HG03469 (cell line): ENCODE data around the gene GAPT.
A peak's percentile ranks its signal among the peaks of the same experiment; 100 is the strongest.

Source experiments
- ATAC-seq: cut with Tn5 transposase; IDR thresholded peaks from one replicate; pipeline ENCODE4 v1.9.1; 2021; ENCODE audit warnings: mild to moderate bottlenecking, moderate library complexity, moderate number of reproducible peaks; ENCODE audit not compliant: unreplicated experiment

Gene GAPT

GRCh38 chr5:58491216-58491892 lies at the start of gene GAPT:
Gene GAPT (plus strand): TSS chr5:58491435. CDS start chr5:58494537, 3,102 bp downstream.
- peak; percentile 65 for ATAC-seq

GRCh38 chr5:58444805-58445204 lies 46.4 kb upstream of the GAPT start:
- ATAC-seq, result no peak

DNA sequence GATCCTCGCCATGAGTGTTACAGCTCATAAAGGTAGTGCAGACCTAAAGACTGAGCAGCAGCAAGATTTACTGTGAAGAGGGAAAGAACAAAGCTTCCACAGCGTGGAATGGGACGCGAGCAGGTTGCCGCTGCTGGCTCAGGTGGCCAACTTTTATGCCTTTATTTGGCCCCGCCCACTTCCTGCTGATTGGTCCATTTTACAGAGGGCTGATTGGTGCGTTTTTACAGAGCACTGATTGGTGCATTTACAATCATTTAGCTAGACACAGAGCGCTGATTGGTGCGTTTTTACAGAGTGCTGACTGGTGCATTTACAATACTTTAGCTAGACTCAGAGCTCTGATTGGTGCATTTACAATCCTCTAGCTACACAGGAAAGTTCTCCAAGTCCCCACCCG lies 45.2 kb upstream of the GAPT start:
- no peak for ATAC-seq

DNA sequence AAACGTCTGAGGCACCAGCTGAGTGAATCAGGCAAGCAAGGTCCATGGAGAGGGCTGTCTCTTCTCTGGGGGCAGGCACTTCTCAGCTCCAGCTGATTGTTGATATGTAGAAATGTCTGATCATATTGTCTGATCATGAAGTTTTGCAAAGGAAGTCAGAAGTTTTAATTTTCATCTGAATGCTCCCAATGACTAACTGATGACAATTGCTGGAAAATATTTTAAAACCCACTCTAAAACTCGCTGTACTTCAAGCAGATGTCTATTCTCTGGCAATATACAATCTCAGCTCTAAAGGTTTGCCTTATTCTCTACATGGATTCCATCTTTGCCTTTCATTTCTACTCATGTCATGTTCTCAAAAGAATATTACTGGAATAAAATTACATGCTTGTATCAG lies 44.0 kb upstream of the GAPT start:
- no peak for ATAC-seq

DNA sequence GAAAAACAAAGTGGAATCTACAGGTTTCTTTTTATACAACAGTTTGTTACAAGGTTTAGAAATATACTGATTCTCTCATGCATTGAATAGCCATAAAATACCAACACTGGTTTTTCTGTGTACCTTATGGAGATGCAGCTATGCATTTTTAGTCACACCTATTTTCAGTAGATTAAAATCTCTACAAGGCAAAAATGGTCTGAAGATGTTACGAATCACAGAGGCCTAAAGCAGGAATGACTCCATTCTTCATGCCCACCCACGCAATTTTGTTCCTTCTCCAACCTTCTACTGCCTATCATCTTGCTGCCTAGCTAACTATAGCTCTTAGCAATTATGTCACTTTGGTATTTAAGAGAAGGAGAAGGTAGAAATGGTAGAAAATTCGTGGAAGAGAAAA lies 41.2 kb upstream of the GAPT start:
- no peak for ATAC-seq

- no peak for ATAC-seq
These were observed 40.2 kb upstream of the GAPT start for GRCh38 chr5:58450811-58451629.

- no peak for ATAC-seq
These were observed 39.3 kb upstream of the GAPT start for GRCh38 chr5:58451732-58452565.

GRCh38 chr5:58452566-58453258 lies 38.5 kb upstream of the GAPT start:
- no peak for ATAC-seq

GRCh38 chr5:58453306-58453705 lies 37.9 kb upstream of the GAPT start:
- no peak for ATAC-seq

DNA sequence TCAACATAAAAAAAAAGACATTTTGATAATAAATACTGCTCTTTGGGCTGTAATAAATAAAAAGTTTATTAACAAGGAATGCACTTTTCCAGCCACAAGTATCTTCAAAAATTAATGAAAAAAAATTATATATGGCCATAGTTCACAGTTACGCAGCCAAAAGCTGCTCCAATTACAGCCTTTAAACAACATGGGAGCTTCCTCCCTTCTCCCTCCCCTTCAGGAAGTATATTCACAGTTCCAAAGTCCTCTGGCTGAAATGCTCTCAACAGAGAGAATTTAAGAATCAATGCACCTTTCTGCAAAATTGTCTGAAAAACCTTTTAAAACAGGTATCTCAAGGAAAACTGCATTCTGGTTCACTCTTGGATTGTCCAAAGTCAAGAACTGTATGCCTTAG lies 37.2 kb upstream of the GAPT start:
- ATAC-seq, result no peak

DNA sequence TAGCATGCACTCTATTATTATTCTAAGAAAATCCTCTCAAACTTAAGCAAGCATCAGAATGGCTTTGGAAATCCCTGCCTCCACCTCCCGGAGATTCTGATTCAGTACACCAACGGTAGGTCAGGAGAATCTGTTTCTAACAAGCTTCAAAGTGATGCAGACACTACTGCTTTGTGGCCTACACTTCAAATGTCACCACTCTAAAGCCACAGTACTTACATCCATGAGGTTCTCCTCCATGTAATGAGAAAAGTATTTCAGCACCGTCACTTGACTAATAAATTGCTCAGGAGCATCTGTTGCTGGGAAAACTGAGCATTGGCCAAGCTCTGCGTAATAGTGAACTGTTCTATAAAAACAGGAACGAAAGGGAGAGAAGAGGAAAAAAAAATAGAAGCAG lies 36.2 kb upstream of the GAPT start:
- ATAC-seq, result no peak

DNA sequence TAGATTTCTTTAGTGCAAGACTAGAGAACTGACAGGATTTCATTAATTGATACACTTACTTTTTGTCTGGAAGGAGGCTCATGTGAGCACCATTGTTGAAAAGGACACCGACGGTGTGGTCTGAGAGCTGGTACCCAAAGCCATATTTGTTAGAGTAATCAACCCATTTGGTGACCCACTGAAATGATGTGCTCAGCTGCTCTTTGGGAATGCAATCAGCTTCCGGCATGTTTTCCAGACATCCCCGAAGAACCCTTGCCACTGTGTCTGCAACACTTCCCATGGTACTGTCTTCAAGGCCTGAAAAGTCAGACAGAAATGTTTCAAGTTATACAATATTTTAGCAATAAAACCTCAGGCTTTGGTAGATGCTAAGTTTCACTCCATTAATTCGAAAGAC lies 35.8 kb upstream of the GAPT start:
- no peak for ATAC-seq

DNA sequence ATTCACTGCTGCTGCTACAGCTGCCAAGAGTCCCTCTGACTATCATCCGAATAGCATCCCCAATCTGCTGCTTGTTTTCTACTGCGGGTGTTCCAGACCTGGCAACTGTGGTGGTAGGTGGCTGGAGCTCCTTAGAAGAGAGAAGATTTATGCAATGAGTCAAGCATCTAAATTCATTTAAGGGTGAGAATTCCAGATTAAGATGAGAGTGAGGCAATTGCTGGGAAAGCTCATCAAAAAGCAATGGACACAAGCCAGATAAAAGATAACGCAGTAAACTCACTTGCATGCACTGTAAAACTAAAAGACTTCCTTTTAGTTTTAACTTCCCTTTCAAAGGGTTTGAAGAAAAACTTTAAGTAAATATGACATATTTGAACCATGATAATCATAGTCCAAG lies 35.2 kb upstream of the GAPT start:
- ATAC-seq, result no peak

DNA sequence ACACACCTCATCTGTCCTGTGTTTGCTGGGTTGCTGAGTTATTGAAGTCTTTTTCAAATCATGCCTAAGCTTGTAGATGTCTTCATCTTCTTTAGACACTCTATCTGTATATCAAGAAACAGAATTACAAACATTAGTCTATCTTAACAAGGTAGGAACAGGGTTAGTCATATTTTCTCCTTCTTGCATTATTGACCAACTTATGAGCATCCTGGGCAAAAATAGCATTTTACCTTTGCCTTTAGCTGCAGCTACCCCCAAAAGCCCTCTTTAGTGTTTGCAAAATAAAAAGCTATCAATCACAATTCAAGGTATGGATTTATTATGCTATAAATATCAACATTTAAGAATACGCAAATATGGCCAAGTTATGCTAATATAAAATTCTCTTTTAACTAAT lies 34.7 kb upstream of the GAPT start:
- no peak for ATAC-seq

GRCh38 chr5:58457050-58457449 lies 34.2 kb upstream of the GAPT start:
- ATAC-seq, result no peak

DNA sequence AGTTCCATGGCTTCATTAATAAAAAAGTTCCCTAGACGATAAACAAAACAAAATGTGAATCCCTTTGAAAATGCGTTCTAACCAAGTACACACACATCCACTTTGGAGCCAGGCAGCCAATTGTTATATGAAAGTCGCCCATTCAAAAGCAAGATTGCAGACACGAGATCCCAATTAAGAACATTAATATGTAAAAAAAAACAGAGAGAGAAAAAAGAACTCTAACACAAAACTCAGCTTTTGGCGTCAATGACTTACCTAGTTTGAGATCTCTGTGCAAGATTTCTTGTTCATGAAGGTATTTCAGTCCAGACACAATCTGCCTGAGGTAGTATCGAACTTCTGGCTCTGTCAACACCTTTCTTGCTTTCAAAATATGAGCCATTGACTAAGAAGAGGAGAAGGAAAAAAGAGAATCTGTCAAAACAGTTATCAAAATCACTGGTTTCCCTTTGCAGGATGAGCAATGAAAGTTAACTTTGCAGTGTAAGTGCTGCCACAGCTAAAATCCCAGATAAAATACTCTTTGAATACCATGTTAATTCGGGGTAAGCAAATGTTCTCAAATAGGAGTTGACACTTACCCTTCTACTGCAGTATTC lies 33.0 kb upstream of the GAPT start:
- no peak for ATAC-seq

DNA sequence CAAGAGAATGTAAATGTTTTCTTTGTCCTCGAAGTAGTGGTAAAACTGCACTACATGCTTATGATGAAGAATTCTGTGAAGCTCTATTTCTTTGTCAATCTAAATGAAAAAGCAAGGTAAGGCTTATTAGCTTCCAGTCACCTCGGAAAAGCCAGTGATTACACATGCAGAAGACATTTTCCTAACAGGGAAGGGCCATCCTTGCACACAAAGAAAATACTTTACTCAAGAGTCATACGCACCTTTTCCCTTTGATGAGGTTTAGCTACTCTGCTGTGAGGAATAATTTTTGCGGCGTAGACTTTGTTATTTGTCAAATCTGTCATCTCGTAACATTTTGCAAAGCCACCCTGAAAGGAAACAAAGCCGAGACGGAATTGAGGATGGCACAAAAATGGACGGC lies 32.5 kb upstream of the GAPT start:
- no peak for ATAC-seq

GRCh38 chr5:58459146-58460001 lies 31.9 kb upstream of the GAPT start:
- ATAC-seq, result no peak

DNA sequence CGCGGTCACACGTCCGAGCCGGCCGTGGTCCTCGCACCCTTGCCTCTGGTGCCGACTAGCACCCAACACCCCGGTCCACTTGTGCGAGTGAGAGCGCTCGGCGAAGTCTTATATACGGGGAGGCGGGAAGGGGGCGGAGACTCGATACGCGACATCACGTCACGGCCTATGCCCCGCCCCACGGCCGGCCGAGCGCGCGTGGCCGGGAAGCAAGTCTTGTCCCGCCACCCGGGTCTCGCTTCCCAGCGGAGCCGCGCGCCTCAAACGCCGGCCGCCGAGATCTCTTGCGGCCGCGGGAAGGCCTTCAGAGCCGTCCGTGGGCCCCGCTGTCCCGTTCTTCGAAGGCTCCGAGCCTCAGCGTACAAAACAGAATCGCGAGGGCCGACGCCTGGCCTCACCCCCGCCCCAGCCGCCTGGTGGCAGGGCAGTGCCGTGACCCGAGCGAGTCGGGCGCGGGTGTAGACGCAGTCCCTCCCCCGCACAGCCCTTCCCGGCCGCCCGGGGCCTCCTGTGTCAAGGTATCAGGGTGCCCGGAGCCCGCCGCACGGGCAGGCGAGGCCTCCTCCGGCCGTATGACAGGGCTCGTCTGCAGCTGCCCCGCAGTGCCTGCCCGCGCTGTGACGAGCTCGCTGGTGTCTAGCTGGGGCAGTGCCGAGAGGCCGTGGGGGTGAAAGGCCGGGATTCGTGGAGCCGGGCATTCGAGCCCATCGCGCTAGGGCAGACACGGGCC lies 31.1 kb upstream of the GAPT start, which contains the start of gene PLK2:
TSS of gene PLK2 (minus strand) at position 85 of the 730 bp plus-strand sequence. CDS start 127 bp downstream, outside the sequence.
- peak; percentile 40 for ATAC-seq
